Activated effector memory CD4-positive, alpha-beta T cell treated with Interleukin-2 at 50 U/mL for 16 hours (primary cell): Measurements from ENCODE around the gene PHEX.

Source experiments
- DNase-seq: peaks from one replicate; pipeline ENCODE4 v3.0.0-alpha.2; 2020

The PHEX gene

GRCh38 chrX:22159071-22159470 lies 126.9 kb downstream of the PHEX start:
- no peak for DNase-seq

- DNase-seq, result no peak
Observed at GRCh38 chrX:22163326-22163725, 131.2 kb downstream of the PHEX start.

- DNase-seq, result no peak
Observed at GRCh38 chrX:22164770-22165388, 132.8 kb downstream of the PHEX start.

DNA sequence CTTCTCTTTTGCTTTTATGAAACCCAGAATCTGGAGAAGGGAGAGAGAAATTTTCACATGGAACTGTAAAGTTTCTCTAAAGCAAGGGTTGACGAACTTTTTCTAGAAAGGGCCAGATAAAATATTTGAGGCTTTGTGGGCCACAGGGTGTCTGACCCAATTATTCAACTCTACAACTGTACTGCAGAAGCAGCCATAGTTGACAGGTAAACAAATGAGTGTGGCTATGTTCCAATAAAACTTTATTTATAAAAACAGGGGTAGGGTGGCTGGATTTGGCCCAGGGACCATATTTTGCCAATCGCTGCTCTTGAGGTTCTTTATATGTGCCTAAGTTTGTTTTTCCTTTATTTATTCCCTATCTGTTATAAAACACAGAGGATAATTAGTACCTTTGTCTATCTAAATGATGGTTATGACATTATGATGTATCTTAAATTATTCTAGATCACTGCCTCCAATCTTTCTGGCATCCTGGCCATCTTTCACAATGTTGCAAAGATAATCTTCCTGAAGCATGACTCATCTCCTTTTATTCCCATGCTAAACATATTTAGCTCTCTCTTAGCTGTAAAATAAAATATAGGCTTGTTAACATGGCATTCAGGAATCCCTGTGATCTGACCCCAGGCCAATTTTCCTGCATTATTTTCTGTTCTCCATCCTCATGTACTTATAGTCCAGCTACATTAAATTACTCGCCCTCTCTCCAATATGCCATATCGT lies 133.8 kb downstream of the PHEX start:
- no peak for DNase-seq

- DNase-seq, result no peak
Observed at GRCh38 chrX:22171287-22172060, 139.3 kb downstream of the PHEX start.

GRCh38 chrX:22173966-22174365 lies 141.8 kb downstream of the PHEX start:
- DNase-seq, result no peak

- no peak for DNase-seq
Observed at GRCh38 chrX:22177950-22178515, 145.9 kb downstream of the PHEX start.

GRCh38 chrX:22184096-22184495 lies 152.0 kb downstream of the PHEX start:
- DNase-seq, result no peak

GRCh38 chrX:22186165-22186564 lies 154.0 kb downstream of the PHEX start:
- no peak for DNase-seq

- DNase-seq, result peak; percentile 5
Observed at GRCh38 chrX:22192419-22193060, 160.4 kb downstream of the PHEX start.

DNA sequence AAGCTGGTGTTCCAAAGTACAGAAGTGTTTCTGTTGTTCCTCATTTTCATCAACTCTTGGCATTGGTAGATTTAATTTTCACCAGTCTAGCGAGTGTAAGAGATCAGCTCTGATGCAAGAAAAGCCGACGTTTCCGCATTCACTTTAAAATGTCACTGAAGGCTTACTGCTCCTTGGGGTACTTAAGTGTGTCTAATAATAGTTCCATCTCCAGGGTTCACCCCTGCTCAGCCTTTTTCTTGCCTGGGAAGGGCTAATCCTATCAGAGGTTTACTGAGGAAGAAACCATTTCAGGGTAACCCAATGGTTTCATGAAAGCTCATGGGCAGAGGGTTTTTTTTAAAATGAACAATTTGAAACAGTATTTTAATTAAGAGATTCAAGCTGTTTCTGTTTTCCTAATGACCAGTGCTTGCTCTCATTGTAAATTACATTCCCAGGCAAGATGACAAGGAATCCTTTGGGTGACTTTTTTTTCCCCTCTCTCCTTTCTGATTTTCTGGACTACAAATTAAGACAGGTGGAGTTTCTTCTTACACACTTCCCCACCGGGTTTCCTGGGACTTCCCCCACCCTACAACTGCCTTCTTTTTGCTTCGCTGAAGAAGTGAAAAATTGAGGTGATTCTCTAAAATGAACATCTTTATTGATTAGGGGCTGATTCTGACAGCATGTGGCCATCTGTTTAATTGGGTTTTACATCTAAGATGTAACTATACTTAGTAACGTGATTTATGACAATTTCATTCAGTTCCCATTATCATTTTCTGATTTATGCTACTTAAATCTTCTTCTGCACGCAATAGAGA lies 161.9 kb downstream of the PHEX start:
- DNase-seq, result no peak

GRCh38 chrX:22194660-22194945 lies 162.5 kb downstream of the PHEX start:
- no peak for DNase-seq

DNA sequence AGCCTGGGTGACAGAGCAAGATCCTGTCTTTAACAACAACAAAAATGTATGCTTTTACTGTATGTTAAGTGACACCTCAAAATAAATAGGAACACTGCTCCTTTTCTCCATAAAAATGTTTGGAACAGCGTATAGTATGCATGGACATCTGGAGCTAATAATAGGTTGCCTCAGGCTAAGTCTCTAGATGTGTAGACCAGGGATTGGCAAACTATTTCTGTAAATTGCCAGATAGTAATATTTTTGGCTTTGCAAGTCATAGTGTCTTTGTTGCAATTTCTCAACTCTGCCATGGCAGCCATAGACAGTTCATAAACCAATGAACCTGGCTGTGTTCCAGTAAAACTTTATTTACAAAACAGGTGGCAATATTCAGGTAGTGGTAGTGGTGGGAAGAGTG lies 164.0 kb downstream of the PHEX start:
- DNase-seq, result no peak

- DNase-seq, result no peak
Observed at GRCh38 chrX:22202251-22202650, 170.1 kb downstream of the PHEX start.

- no peak for DNase-seq
Observed at GRCh38 chrX:22203186-22203585, 171.1 kb downstream of the PHEX start.

DNA sequence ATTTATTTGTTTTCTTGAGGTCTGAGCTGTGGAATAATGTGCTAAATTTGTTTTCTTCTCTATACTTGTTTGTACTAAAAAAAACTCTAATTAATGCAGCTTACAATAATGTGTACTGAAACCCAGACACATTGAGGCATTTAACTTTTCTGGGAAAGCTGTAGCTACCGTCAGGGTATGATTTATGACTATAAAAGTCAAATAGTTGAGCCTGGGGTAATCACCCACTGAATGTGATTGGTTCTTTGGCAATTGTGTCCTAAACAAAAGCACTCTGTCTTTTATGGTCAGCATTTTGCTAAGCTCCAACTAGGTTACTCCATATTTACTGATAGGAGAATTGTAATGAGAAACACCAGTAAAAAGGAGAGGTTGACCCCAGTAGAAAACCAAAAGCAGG lies 174.7 kb downstream of the PHEX start:
- no peak for DNase-seq

DNA sequence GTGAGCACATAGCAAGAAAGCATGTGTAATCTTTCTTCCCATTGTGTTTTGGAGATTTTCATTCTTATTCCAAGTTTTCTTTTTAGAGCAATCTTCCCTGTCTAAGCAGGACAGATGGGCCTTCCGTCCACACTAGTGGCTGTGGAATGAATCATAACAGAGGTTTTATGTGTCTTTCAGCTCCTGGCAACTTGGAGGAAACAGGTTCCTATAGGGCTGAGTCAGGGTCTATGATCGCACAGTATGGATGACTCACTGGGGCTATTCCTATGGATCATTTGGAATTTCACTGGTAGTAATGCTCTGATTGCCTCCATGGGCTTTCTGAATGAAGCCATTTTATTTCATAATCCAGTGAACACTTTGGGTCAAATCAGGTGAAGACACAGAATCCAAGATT lies 188.8 kb downstream of the PHEX start:
- no peak for DNase-seq

GRCh38 chrX:22234380-22234779 lies 202.3 kb downstream of the PHEX start:
- DNase-seq, result no peak

DNA sequence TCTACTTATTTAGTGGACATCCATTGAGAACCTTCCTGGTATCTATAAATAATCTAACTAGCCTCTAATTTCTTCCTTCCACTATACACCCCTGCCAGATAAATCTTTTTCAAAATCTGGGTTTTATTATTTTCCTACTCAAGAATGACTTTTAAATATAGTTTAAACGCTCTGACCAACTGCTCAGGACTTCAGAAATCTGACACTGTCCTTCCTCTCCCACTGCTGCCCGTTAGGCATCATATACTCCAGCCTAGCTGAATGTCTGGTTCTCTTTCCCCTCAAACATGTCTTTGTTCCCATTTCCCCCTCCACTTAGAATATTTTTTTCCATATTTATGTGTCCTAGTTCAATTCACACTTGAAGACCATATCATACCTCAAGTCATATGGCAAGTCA lies 205.4 kb downstream of the PHEX start:
- DNase-seq, result no peak

- no peak for DNase-seq
Observed at GRCh38 chrX:22246620-22247019, 214.5 kb downstream of the PHEX start.

- DNase-seq, result no peak
Observed at GRCh38 chrX:22247169-22247568, 215.0 kb downstream of the PHEX start.

GRCh38 chrX:22248401-22248800 lies 216.3 kb downstream of the PHEX start:
- DNase-seq, result no peak

DNA sequence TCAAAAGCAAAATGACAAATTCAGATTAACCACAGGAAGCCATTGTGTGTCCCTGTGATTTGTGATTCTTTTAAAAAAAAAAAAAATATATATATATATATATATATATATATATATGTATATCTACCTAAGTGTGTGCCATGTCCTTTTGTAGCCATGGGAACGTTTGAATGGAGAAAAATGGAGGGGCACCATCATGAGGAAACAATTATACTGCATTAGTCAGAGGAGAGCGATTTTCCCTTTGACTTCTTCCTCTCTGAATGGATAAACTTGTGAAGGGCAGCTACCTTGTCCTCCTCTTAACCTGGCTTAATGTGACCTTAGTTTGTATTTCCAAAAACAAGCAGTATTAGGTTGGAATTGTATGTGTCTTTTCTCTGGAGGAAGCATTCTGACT lies 217.2 kb downstream of the PHEX start:
- no peak for DNase-seq
